KMS-11 (cell line): ENCODE results near the gene DNMT3A.

Experiments
- H2AFZ ChIP-seq: fragments of 200-600 bp; sonication (generic); 2 replicates; pipeline ENCODE4 v1.6.1; 2016; ENCODE audit warnings: antibody characterized with exemption, mixed run types, low read depth
- H3K27ac ChIP-seq: fragments of 200-600 bp; sonication (generic); 2 replicates; pipeline ENCODE4 v1.6.1; 2016; ENCODE audit warnings: mild to moderate bottlenecking, mixed run types
- H3K27me3 ChIP-seq: fragments of 200-600 bp; sonication (generic); 2 replicates; pipeline ENCODE4 v1.6.1; 2017; ENCODE audit warnings: mild to moderate bottlenecking, low read depth, mixed run types, moderate library complexity; ENCODE audit not compliant: insufficient read depth
- H3K36me3 ChIP-seq: fragments of 200-600 bp; sonication (generic); 2 replicates; pipeline ENCODE4 v1.6.1; 2017; ENCODE audit warnings: mild to moderate bottlenecking, mixed run types; ENCODE audit not compliant: insufficient read depth
- H3K4me1 ChIP-seq: fragments of 200-600 bp; sonication (generic); 2 replicates; pipeline ENCODE4 v1.6.1; 2016; ENCODE audit warnings: mild to moderate bottlenecking, low read depth, mixed run types; ENCODE audit not compliant: poor library complexity, severe bottlenecking
- H3K4me2 ChIP-seq: fragments of 200-600 bp; sonication (generic); 2 replicates; pipeline ENCODE4 v1.7.0; 2016; ENCODE audit warnings: mild to moderate bottlenecking, mixed run types
- H3K4me3 ChIP-seq: fragments of 200-600 bp; sonication (generic); IDR thresholded peaks from 2 replicates; pipeline ENCODE4 v1.6.1; 2017; ENCODE audit warnings: low read depth, low read length, mixed read lengths; ENCODE audit not compliant: insufficient read depth
- H3K79me2 ChIP-seq: fragments of 200-600 bp; sonication (generic); 2 replicates; pipeline ENCODE4 v1.6.1; 2016; ENCODE audit warnings: low read depth, mixed run types; ENCODE audit not compliant: insufficient read depth
- H3K9ac ChIP-seq: fragments of 200-600 bp; sonication (generic); 2 replicates; pipeline ENCODE4 v1.6.1; 2016; ENCODE audit warnings: mild to moderate bottlenecking, mixed run types
- H4K20me1 ChIP-seq: fragments of 200-600 bp; sonication (generic); 2 replicates; pipeline ENCODE4 v1.6.1; 2016; ENCODE audit warnings: mild to moderate bottlenecking, mixed run types; ENCODE audit not compliant: insufficient read depth
- CTCF ChIP-seq: fragments of 200-600 bp; sonication (generic); conservative IDR thresholded peaks from 2 replicates; pipeline ENCODE4 v1.6.1; 2017; ENCODE audit warnings: low read depth, mild to moderate bottlenecking, antibody characterized with exemption, low read length, moderate library complexity, mixed read lengths

DNMT3A gene

GRCh38 chr2:25249785-25250184 is 91.9 kb downstream of the DNMT3A start:
- Histone ChIP-seq H3K79me2 (no peaks in the 10 kb centered on the region), H3K4me3 (no peak overlapping the region), H3K27ac (no peak overlapping the region), H3K4me2 (no peak overlapping the region), H3K4me1 (no peaks in the 10 kb centered on the region), H3K36me3 (no peaks in the 10 kb centered on the region), H3K27me3 (no peaks in the 10 kb centered on the region), H2AFZ (no peak overlapping the region), H4K20me1 (no peaks in the 10 kb centered on the region), H3K9ac (no peak overlapping the region)
- no peak for TF ChIP-seq CTCF

DNA sequence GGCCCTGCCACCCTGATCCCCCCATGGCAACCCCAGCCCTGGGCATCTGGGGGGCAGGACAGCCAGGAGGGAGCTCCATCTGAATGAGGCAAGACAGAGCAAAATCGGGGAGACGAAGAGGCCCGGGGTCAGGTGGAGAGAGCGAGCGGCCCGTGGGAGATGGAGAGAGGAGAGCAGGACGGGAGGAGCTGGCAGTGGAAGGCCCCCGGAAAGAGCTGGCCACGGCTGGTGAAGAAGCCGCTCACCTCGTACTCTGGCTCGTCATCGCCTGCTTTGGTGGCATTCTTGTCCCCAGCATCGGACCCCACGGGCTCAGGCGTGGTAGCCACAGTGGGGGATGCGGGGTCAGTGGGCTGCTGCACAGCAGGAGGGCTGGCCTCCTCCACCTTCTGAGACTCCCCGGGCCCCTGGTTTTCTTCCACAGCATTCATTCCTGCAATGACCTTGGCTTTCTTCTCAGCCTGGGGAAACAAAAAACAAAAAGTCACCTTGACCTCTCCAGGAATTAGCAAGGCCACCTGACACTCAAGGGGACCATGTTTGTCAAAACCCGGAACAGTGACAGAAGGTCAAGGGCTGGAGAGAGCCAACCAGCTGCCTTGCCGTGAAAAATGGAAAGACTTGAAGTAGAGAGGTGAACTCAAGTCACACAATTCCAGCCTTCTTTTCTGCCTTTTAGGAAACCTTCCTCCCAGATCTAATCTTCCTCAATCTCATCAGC is 93.8 kb downstream of the DNMT3A start:
- no peak for TF ChIP-seq CTCF
- Histone ChIP-seq H4K20me1 (no peaks in the 10 kb centered on the region), H3K9ac (no peak overlapping the region)

DNA sequence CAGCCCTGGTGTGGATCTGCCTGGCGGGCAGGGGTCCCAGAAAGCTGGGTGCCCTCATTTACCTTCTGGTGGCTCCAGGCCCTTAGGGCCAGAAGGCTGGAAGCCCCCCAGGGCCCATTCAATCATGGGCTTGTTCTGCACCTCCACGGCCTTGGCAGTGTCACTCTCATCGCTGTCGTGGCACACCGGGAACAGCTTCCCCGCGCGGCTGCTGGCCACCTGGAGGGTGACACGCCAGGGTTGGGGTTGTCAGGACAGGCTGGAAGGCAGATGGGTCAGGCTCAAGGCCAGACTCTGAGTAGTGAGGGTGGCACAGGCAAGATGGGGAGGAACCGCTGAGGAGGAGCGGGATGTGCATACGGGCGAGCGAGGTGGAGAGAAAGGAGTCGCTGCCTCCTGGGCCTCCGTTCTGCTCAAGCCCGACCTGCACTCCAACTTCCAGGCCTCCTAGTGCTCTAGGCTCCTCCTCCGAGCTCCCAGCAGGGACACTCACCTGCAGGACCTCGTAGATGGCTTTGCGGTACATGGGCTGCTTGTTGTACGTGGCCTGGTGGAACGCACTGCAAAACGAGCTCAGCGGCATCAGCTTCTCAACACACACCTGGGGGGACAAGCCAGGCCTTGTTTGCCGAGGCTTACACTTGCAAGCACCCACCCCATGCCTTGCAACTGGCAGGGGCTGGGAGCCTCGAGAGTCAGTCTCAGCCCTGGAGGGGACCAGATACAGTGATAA is 95.0 kb downstream of the DNMT3A start:
- H3K79me2 ChIP-seq: no peaks in the 10 kb centered on the region
- H3K36me3 ChIP-seq: no peaks in the 10 kb centered on the region
- H4K20me1 ChIP-seq: no peaks in the 10 kb centered on the region
- no peak overlapping the region for H3K4me3 ChIP-seq
- no peak for TF ChIP-seq CTCF
- no peak overlapping the region for H2AFZ ChIP-seq
- no peak overlapping the region for H3K4me2 ChIP-seq
- no peak overlapping the region for H3K9ac ChIP-seq
- H3K27me3 ChIP-seq: no peaks in the 10 kb centered on the region
- no peaks in the 10 kb centered on the region for H3K4me1 ChIP-seq
- H3K27ac ChIP-seq: no peak overlapping the region

More for the DNA sequence above, 93.8 kb downstream of the DNMT3A start:
- no peaks in the 10 kb centered on the region for H3K36me3 ChIP-seq
- no peaks in the 10 kb centered on the region for H3K27me3 ChIP-seq
- no peak overlapping the region for H2AFZ ChIP-seq
- H3K79me2 ChIP-seq: no peaks in the 10 kb centered on the region
- H3K4me1 ChIP-seq: no peaks in the 10 kb centered on the region
- H3K4me2 ChIP-seq: no peak overlapping the region
- no peak overlapping the region for H3K27ac ChIP-seq
- H3K4me3 ChIP-seq: no peak overlapping the region

DNA sequence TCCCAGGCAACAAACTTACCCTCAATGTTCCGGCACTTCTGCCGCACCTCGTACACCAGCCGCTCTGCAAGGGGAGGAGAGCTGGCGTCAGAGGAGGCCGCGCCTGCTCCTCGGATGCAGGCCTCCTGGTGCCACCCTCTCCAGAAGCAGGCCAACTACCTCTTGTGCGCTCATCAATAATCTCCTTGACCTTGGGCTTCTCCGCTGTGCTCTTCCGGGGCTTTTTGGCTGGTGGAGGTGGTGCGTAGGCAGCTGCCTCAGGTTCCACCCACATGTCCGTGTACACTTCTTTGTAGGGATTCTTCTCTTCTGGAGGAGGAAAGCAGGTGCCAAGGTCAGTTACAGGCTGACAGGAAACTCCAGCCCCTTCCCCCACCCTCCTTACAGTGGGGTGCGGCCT is 95.7 kb downstream of the DNMT3A start:
- no peak overlapping the region for H3K27ac ChIP-seq
- no peaks in the 10 kb centered on the region for H3K27me3 ChIP-seq
- TF ChIP-seq CTCF: no peak
- no peak overlapping the region for H3K4me3 ChIP-seq
- no peaks in the 10 kb centered on the region for H3K79me2 ChIP-seq
- no peaks in the 10 kb centered on the region for H3K36me3 ChIP-seq
- no peak overlapping the region for H3K4me2 ChIP-seq
- no peak overlapping the region for H3K9ac ChIP-seq
- H4K20me1 ChIP-seq: no peaks in the 10 kb centered on the region
- no peaks in the 10 kb centered on the region for H3K4me1 ChIP-seq
- no peak overlapping the region for H2AFZ ChIP-seq
